ENCODE results near the gene OXTR. TPM values are rescaled to one million over a fixed set of nuclear protein-coding genes. Genes with fewer than 3 reads are reported as not detected.
A peak's percentile ranks its signal among the peaks of the same experiment; 100 is the strongest.

Gene OXTR
- total RNA-seq, 8 experiments from 2014 or later = 0.41 to 2.1 (median 0.85) TPM

- H3K4me1 ChIP-seq (replicated peaks in 1 of 2) = peaks cover 3 to 8% of the 10 kb centered on the region in 2 donors
- in situ Hi-C loops (cut with MboI; ENCODE audit: low pct_unique_long_range_greater_than_20kb in 2 of 9, low sequenced_read_pairs in 9 of 9, unreplicated experiment in 9 of 9) = no loop called here
- no peak overlapping the region for H3K4me3 ChIP-seq
- no peak overlapping the region for H3K27ac ChIP-seq
- WGBS, 10 experiments = 42 to 100% (median 69%) methylated on average over 1 to 7 of the region's 7 CpGs; no CpG with 5 or more reads in 1 of the 10 experiments
- ATAC-seq (replicated peaks in 6 of 8) = no peak
Observed at GRCh38 chr3:8746780-8747345, 22.6 kb downstream of the OXTR start.

DNA sequence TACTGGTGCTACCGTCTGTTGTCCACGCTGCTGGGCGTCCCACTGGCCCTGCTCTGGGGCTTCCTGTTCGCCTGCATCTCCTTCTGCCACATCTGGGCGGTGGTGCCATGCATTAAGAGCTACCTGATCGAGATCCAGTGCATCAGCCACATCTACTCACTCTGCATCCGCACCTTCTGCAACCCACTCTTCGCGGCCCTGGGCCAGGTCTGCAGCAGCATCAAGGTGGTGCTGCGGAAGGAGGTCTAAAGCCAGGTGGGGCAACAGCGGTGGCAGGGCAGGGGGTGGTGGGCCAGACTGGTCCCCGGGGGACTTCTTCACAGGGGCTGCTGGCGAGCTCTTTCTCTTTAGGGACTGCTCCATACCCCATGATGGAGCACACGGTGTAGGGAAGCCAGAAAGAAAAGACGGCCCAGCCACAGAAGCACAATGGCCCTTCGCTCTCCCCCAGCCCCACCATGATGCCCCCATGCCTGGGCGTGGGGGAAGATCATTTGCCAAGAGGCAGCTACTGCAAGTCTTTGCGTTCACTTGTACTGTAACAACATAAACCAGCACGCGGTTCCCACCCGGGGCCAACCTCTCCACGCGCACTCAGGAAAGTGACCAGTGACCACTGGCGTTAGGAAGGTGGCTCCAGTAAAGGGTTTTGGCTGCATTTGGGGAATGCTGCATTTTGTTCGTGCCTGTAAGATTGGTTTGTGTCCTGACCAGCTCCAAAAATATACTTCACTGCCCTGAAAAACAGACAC lies 23.6 kb downstream of the OXTR start:
- Histone ChIP-seq H3K4me3 (no peak overlapping the region), H3K27ac (no peak overlapping the region), H3K4me1 (replicated peaks in 1 of 2) (peaks cover 9 to 13% of the 10 kb centered on the region in 2 donors)
- no peak for ATAC-seq (replicated peaks in 6 of 8)
- in situ Hi-C loops (cut with MboI; ENCODE audit: low pct_unique_long_range_greater_than_20kb in 2 of 9, low sequenced_read_pairs in 9 of 9, unreplicated experiment in 9 of 9) = no loop called here
- 70 to 100% (median 100%) methylated on average over 1 to 13 of the region's 25 CpGs; no CpG with 5 or more reads in 3 of the 10 experiments for WGBS, 10 experiments

GRCh38 chr3:8743911-8744310 lies 25.5 kb downstream of the OXTR start:
- in situ Hi-C loops (cut with MboI; ENCODE audit: low pct_unique_long_range_greater_than_20kb in 2 of 9, low sequenced_read_pairs in 9 of 9, unreplicated experiment in 9 of 9) = no loop called here
- no peak overlapping the region for H3K27ac ChIP-seq
- H3K4me1 ChIP-seq (replicated peaks in 1 of 2) = peaks cover 9 to 13% of the 10 kb centered on the region in 2 donors
- no peak overlapping the region for H3K4me3 ChIP-seq
- ATAC-seq (replicated peaks in 6 of 8) = no peak
- WGBS, 10 experiments = 80 to 100% (median 98%) methylated on average over 1 to 3 of the region's 3 CpGs; no CpG with 5 or more reads in 2 of the 10 experiments

- no peak for ATAC-seq (replicated peaks in 6 of 8)
- WGBS, 10 experiments = 45 to 100% (median 86%) methylated on average over 2 to 5 of the region's 6 CpGs; no CpG with 5 or more reads in 5 of the 10 experiments
- Histone ChIP-seq H3K4me3 (no peak overlapping the region), H3K4me1 (replicated peaks in 1 of 2) (peaks cover 9 to 13% of the 10 kb centered on the region in 2 donors), H3K27ac (no peak overlapping the region)
- in situ Hi-C loops (cut with MboI; ENCODE audit: low pct_unique_long_range_greater_than_20kb in 2 of 9, low sequenced_read_pairs in 9 of 9, unreplicated experiment in 9 of 9) = no loop called here
Observed at GRCh38 chr3:8743021-8743601, 26.3 kb downstream of the OXTR start.

DNA sequence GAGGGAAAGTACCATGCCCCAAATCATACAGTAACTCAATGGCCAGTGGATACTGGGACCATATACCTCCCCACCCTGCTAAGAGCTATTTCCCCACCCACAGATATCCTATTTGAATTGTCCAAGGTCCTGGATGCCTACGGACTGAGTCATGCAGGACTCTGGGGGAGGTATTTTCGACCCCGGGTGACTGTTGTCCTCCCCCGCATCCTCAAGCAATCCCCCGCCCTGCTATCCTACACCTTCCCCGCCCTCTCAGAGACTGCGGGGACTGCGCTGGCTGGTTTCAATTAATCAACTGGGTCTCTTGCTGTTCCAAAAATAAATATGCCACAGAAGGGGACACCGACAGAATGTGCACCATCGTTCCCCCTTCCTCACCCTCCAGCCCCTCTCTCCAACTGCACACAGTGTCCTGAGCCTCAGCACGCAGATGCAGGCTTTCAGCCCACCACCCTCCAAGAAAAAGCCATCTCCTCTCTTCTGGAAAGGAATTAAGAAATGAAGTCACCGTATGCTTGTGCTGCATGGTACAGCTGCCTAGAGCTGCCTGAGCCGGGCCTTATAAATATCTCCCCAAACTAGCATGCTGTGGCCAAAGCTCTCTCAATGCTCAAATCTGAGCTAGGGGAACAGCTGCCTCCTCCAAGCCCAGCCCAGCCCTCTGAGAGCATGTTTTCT lies 27.7 kb downstream of the OXTR start:
- H3K27ac ChIP-seq = no peak overlapping the region
- ATAC-seq (replicated peaks in 6 of 8) = peak; percentile 72 to 98 (median 96)
- WGBS, 10 experiments = 0 to 14% (median 10%) methylated on average over 1 to 4 of the region's 13 CpGs; no CpG with 5 or more reads in 6 of the 10 experiments
- peak overlapping the region in 1 of 5 donors; percentile 5 for H3K4me3 ChIP-seq
- H3K4me1 ChIP-seq (replicated peaks in 1 of 2) = peaks cover 9 to 13% of the 10 kb centered on the region in 2 donors
- in situ Hi-C loops (cut with MboI; ENCODE audit: low pct_unique_long_range_greater_than_20kb in 2 of 9, low sequenced_read_pairs in 9 of 9, unreplicated experiment in 9 of 9) = no loop called here

DNA sequence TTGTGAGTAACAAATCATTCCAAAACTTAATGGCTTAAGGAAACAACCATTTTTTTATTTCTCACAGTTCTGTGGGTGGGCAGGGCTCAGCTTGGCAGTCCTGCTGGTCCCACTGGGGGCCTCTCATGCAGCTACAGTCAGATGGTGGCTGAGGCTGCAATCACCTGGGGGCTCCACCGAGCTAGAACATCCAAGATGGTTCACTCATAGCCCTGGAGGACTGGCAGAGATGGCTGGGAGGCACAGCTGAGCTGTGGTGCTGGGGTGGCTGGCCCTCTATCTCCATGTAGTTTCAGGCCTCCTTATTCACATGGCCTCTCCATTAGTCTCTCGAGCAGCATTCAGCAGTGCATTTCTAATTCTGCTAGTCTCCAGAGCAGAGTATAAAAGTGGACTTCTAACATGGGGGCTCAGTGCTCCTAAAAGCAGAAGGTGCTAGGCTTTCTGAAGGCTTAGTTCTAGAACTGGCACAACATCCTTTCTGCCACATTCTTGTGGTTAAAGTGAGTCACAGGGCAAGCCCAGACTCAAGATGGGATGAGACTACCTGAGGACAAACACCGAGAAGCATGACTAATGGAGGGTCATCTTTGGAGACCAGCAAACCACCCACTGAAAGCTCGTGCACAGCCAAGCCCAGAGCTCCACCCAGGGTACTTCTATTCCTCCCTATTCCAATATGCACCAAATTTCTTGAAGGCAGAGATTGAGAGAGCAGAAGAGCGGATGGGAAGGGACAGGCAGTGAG lies 29.5 kb downstream of the OXTR start:
- in situ Hi-C loops (cut with MboI; ENCODE audit: low pct_unique_long_range_greater_than_20kb in 2 of 9, low sequenced_read_pairs in 9 of 9, unreplicated experiment in 9 of 9) = no loop called here
- Histone ChIP-seq H3K4me3 (no peak overlapping the region), H3K27ac (no peak overlapping the region), H3K4me1 (replicated peaks in 1 of 2) (peaks cover 9 to 13% of the 10 kb centered on the region in 2 donors)
- ATAC-seq (replicated peaks in 6 of 8) = peak in 2 of 8 experiments; percentile 54 to 66
- WGBS, 10 experiments = 0 to 100% (median 14%) methylated on average over 1 to 4 of the region's 5 CpGs; no CpG with 5 or more reads in 5 of the 10 experiments

DNA sequence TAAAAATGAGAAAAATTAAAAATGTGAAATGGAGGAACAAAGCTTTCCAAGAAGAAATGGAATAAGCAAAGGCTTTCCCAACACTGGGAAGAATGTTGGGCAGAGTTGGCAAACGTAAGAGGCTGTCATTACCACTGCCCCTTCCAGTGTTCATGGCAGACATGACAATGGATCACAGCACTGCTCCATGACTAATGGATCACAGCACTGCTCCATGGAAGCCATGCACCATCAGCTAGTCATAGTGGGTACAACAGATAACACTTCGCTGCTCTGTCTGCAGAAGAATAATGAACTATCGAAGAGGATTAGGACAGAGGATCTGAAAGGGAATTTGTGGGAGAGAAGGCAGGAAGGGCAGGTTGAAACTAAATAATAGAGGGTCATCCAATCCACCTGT lies 30.8 kb downstream of the OXTR start:
- Histone ChIP-seq H3K4me1 (replicated peaks in 1 of 2) (peaks cover 9 to 13% of the 10 kb centered on the region in 2 donors), H3K4me3 (no peak overlapping the region), H3K27ac (no peak overlapping the region)
- WGBS, 10 experiments = 0 to 100% (median 75%) methylated on average over 1 to 3 of the region's 3 CpGs; no CpG with 5 or more reads in 1 of the 10 experiments
- ATAC-seq (replicated peaks in 6 of 8) = no peak
- in situ Hi-C loops (cut with MboI; ENCODE audit: low pct_unique_long_range_greater_than_20kb in 2 of 9, low sequenced_read_pairs in 9 of 9, unreplicated experiment in 9 of 9) = no loop called here

GRCh38 chr3:8737823-8738222 lies 31.6 kb downstream of the OXTR start:
- no peak overlapping the region for H3K4me3 ChIP-seq
- H3K4me1 ChIP-seq (replicated peaks in 1 of 2) = peaks cover 9 to 13% of the 10 kb centered on the region in 2 donors
- H3K27ac ChIP-seq = no peak overlapping the region
- ATAC-seq (replicated peaks in 6 of 8) = no peak
- in situ Hi-C loops (cut with MboI; ENCODE audit: low pct_unique_long_range_greater_than_20kb in 2 of 9, low sequenced_read_pairs in 9 of 9, unreplicated experiment in 9 of 9) = no loop called here

DNA sequence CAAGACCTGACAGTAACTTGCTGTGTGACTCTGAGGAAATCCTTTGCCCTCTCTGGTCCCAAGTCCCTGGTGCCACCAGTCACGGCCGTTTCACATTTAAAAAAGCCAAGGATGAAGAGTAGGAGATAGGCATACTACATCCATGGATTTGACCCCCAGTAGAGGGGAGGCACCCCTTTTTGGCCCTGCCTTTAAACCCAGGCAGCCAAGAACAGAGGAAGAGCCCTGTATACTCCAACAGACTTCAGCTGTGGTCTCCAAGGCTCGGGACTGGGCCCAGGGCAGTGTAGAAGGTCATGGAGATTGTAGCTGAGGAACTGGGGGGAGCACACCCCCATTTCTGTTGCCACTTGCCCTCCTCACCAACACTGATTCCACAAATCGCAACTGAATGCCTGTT lies 32.1 kb downstream of the OXTR start:
- in situ Hi-C loops (cut with MboI; ENCODE audit: low pct_unique_long_range_greater_than_20kb in 2 of 9, low sequenced_read_pairs in 9 of 9, unreplicated experiment in 9 of 9) = no loop called here
- 54 to 100% (median 87%) methylated on average over 1 to 4 of the region's 4 CpGs; no CpG with 5 or more reads in 4 of the 10 experiments for WGBS, 10 experiments

DNA sequence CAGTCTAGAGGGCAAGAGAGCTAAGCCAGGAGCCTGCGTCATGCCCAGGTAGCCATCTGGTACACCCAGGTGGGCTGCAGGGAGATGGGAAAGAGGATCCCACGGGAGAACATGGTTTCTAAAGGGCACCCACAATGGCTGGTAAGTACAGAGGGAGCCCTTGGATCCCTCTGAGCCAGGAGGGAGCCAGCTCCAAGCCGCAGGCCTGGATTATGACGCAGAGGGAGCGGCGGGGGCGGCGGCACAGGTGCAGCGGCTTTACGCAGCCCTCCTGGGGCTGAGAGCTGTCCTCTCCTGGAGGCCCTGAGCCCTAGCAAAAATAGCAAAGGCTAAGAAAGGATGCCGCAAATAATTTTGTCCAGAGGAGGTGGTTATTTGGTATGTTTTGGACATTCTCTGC lies 33.0 kb downstream of the OXTR start:
- Histone ChIP-seq H3K27ac (no peak overlapping the region), H3K4me3 (no peak overlapping the region), H3K4me1 (replicated peaks in 1 of 2) (peaks cover 2% of the 10 kb centered on the region in 2 donors)
- no peak for ATAC-seq (replicated peaks in 6 of 8)
- in situ Hi-C loops (cut with MboI; ENCODE audit: low pct_unique_long_range_greater_than_20kb in 2 of 9, low sequenced_read_pairs in 9 of 9, unreplicated experiment in 9 of 9) = no loop called here
- 48 to 100% (median 89%) methylated on average over 1 to 10 of the region's 11 CpGs; no CpG with 5 or more reads in 3 of the 10 experiments for WGBS, 10 experiments

More for the DNA sequence above, 32.1 kb downstream of the OXTR start:
- no peak overlapping the region for H3K27ac ChIP-seq
- no peak overlapping the region for H3K4me3 ChIP-seq
- H3K4me1 ChIP-seq (replicated peaks in 1 of 2) = peaks cover 9 to 10% of the 10 kb centered on the region in 2 donors
- no peak for ATAC-seq (replicated peaks in 6 of 8)

DNA sequence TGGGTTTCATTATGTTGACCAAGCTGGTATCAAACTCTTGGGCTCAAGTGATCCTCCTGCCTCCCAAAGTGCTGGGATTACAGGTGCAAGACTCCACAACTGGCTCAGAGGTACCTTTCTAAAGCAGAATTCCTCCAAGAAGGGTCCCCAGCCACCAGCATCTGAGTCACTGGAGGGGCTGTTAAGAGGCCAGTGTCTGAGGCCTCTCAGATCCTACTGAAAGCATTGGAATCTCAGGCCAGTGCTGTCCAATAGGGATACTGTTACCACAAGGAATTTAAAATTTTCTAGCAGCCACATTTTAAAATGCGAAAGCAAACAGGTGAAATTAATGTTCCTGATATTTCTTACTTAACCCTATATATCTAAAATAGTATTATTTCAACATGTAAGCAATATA lies 34.5 kb downstream of the OXTR start:
- in situ Hi-C loops (cut with MboI; ENCODE audit: low pct_unique_long_range_greater_than_20kb in 2 of 9, low sequenced_read_pairs in 9 of 9, unreplicated experiment in 9 of 9) = no loop called here
- WGBS, 10 experiments = 100% methylated on average over 1 of the region's 1 CpG; no CpG with 5 or more reads in 4 of the 10 experiments
- no peak for ATAC-seq (replicated peaks in 6 of 8)
- no peak overlapping the region for H3K27ac ChIP-seq
- H3K4me3 ChIP-seq = no peak overlapping the region
- peaks cover 0 to 3% of the 10 kb centered on the region in 2 donors for H3K4me1 ChIP-seq (replicated peaks in 1 of 2)

GRCh38 chr3:8734137-8734878 lies 35.1 kb downstream of the OXTR start:
- Histone ChIP-seq H3K27ac (no peak overlapping the region), H3K4me3 (no peak overlapping the region), H3K4me1 (replicated peaks in 1 of 2) (peaks cover 0 to 3% of the 10 kb centered on the region in 2 donors)
- 81 to 100% (median 100%) methylated on average over 1 to 2 of the region's 19 CpGs; no CpG with 5 or more reads in 7 of the 10 experiments for WGBS, 10 experiments
- no peak for ATAC-seq (replicated peaks in 6 of 8)
- in situ Hi-C loops (cut with MboI; ENCODE audit: low pct_unique_long_range_greater_than_20kb in 2 of 9, low sequenced_read_pairs in 9 of 9, unreplicated experiment in 9 of 9) = no loop called here
